Muscle of leg (tissue), 11 donors: ENCODE data around the gene CACNA2D1. TPM values are rescaled to one million over a fixed set of nuclear protein-coding genes. Genes with fewer than 3 reads are reported as not detected.

Experiments
- DNase-seq: peaks from one replicate; pipeline ENCODE4 v3.0.0; 2013
- H3K27ac ChIP-seq: one replicate; pipeline ENCODE4 v1.5.1; 2013; ENCODE audit warnings: mild to moderate bottlenecking, low read length, control low read depth
- H3K27me3 ChIP-seq: one replicate; pipeline ENCODE4 v1.6.1; 2013; ENCODE audit warnings: low read length; ENCODE audit not compliant: control insufficient read depth, insufficient read depth
- H3K36me3 ChIP-seq: one replicate; pipeline ENCODE4 v1.6.1; 2013; ENCODE audit warnings: low read length; ENCODE audit not compliant: control insufficient read depth, insufficient read depth
- H3K4me1 ChIP-seq: one replicate; pipeline ENCODE4 v1.6.1; 2013; ENCODE audit warnings: low read length; ENCODE audit not compliant: control insufficient read depth, insufficient read depth
- H3K4me3 ChIP-seq: one replicate; pipeline ENCODE4 v1.5.1; 2013; ENCODE audit warnings: low read length, control low read depth
- H3K9me3 ChIP-seq: replicated peaks from 2 replicates; pipeline ENCODE4 v1.6.1; 2013; ENCODE audit warnings: low read depth, low read length; ENCODE audit not compliant: control insufficient read depth
- WGBS: methylation state at CpG from one replicate; pipeline ENCODE4 v1.1.5; 2013; ENCODE audit warnings: missing lambda C conversion rate; ENCODE audit not compliant: insufficient coverage; 5-methylcytosine and 5-hydroxymethylcytosine counted together
- polyA plus RNA-seq, 8 donors: library from polyadenylated mRNA; unstranded; fragments of 120-200 nt; gene quantifications; one replicate each; pipeline versions ENCODE4 v1.2.1 to v1.2.3, GENCODE V29; 2013; ENCODE audit warnings: inconsistent platforms in 1 of 8, low replicate concordance in 1 of 8; ENCODE audit not compliant: insufficient read length in 8 of 8, insufficient read depth in 1 of 8
- total RNA-seq: library from RNA; stranded (reverse); fragments of 120-200 nt; gene quantifications from one replicate; pipeline ENCODE4 v1.2.4, GENCODE V29; 2013

CACNA2D1 gene
- total and polyA plus RNA-seq, 9 donors: 50.5 to 136 (median 89.1) TPM

DNA sequence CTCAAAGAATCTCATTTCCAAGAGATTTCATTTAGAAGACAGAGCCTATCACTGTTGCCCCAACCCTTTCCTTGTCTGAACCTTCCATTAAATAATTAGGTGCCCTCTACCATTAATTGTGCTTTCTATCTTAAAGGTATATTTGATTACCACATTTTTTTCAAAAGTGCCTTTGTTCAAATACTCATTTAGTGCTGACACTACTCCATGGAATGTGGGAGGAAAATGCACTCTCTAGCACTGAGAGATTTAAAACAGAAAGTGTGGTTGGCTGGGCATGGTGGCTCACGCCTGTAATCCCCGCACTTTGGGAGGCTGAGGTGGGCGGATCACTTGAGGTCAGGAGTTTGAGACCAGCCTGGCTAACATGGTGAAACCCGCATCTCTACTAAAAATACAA is 119.8 kb downstream of the CACNA2D1 start:
- no peaks in the 10 kb centered on the region for H3K9me3 ChIP-seq
- no peak for DNase-seq
- H3K4me1 ChIP-seq: no peaks in the 10 kb centered on the region
- H3K27ac ChIP-seq: no peak overlapping the region
- H3K4me3 ChIP-seq: no peak overlapping the region
- no peaks in the 10 kb centered on the region for H3K36me3 ChIP-seq
- no CpG with 5 or more reads among the region's 4 CpGs for WGBS
- H3K27me3 ChIP-seq: no peaks in the 10 kb centered on the region

- Histone ChIP-seq H3K36me3 (no peaks in the 10 kb centered on the region), H3K9me3 (no peaks in the 10 kb centered on the region), H3K4me1 (peaks cover 3% of the 10 kb centered on the region), H3K4me3 (no peak overlapping the region), H3K27ac (peak overlapping the region; percentile 31), H3K27me3 (no peaks in the 10 kb centered on the region)
- peak; percentile 85 for DNase-seq
- WGBS: 53% methylated on average over 3 of the region's 4 CpGs
Measured at GRCh38 chr7:82319674-82320118, 123.9 kb downstream of the CACNA2D1 start.

DNA sequence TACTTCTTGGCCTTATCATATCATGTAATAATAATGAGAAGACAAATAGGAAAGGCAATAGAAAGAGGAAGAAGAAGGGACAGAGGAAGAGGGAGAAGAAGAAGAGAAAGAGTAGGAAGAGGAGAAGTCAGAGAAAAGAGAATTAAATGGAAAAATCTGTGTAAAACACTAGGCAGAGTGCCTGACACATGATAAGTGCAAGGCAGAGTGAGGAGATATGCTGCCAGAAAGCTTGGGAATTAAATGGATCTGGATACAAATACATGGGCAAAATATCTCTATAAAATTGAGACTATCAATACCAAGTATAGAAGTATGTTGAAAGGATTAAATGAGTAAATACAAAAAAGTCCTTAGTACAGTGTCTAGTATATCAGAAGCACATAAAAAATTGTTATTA is 124.8 kb downstream of the CACNA2D1 start:
- H3K4me1 ChIP-seq: peaks cover 3% of the 10 kb centered on the region
- DNase-seq: no peak
- no peaks in the 10 kb centered on the region for H3K36me3 ChIP-seq
- H3K4me3 ChIP-seq: no peak overlapping the region
- no peaks in the 10 kb centered on the region for H3K9me3 ChIP-seq
- no peak overlapping the region for H3K27ac ChIP-seq
- no peaks in the 10 kb centered on the region for H3K27me3 ChIP-seq

GRCh38 chr7:82317760-82318159 is 125.8 kb downstream of the CACNA2D1 start:
- H3K27me3 ChIP-seq: no peaks in the 10 kb centered on the region
- no peaks in the 10 kb centered on the region for H3K9me3 ChIP-seq
- no peak for DNase-seq
- H3K4me1 ChIP-seq: peaks cover 3% of the 10 kb centered on the region
- H3K4me3 ChIP-seq: no peak overlapping the region
- WGBS: no CpG with 5 or more reads among the region's 2 CpGs
- no peaks in the 10 kb centered on the region for H3K36me3 ChIP-seq
- no peak overlapping the region for H3K27ac ChIP-seq

GRCh38 chr7:82317257-82317721 is 126.3 kb downstream of the CACNA2D1 start:
- Histone ChIP-seq H3K36me3 (no peaks in the 10 kb centered on the region), H3K27me3 (no peaks in the 10 kb centered on the region), H3K4me1 (peaks cover 3% of the 10 kb centered on the region), H3K27ac (no peak overlapping the region), H3K9me3 (no peaks in the 10 kb centered on the region), H3K4me3 (no peak overlapping the region)
- WGBS: 80% methylated on average over 1 of the region's 3 CpGs
- DNase-seq: peak; percentile 25

- H3K36me3 ChIP-seq: no peaks in the 10 kb centered on the region
- no peak overlapping the region for H3K27ac ChIP-seq
- DNase-seq: no peak
- no peaks in the 10 kb centered on the region for H3K27me3 ChIP-seq
- WGBS: no CpG with 5 or more reads among the region's 1 CpG
- H3K4me3 ChIP-seq: no peak overlapping the region
- H3K9me3 ChIP-seq: peaks cover 2% of the 10 kb centered on the region
- H3K4me1 ChIP-seq: peaks cover 3% of the 10 kb centered on the region
Measured at GRCh38 chr7:82313269-82313668, 130.3 kb downstream of the CACNA2D1 start.

- DNase-seq: peak; percentile 35
Measured at GRCh38 chr7:82312646-82313045, 130.9 kb downstream of the CACNA2D1 start.

GRCh38 chr7:82305347-82306005 is 138.1 kb downstream of the CACNA2D1 start:
- no CpG with 5 or more reads among the region's 4 CpGs for WGBS
- H3K4me3 ChIP-seq: no peak overlapping the region
- peaks cover 2% of the 10 kb centered on the region for H3K9me3 ChIP-seq

More at GRCh38 chr7:82312646-82313045, 130.9 kb downstream of the CACNA2D1 start:
- WGBS: 60% methylated on average over 3 of the region's 5 CpGs
- Histone ChIP-seq H3K9me3 (peaks cover 2% of the 10 kb centered on the region), H3K36me3 (no peaks in the 10 kb centered on the region), H3K27me3 (no peaks in the 10 kb centered on the region), H3K4me1 (peaks cover 3% of the 10 kb centered on the region), H3K27ac (no peak overlapping the region), H3K4me3 (no peak overlapping the region)

GRCh38 chr7:82294865-82295264 is 148.7 kb downstream of the CACNA2D1 start:
- Histone ChIP-seq H3K4me1 (no peaks in the 10 kb centered on the region), H3K27ac (no peak overlapping the region), H3K4me3 (no peak overlapping the region), H3K9me3 (peaks cover 3% of the 10 kb centered on the region), H3K36me3 (no peaks in the 10 kb centered on the region), H3K27me3 (no peaks in the 10 kb centered on the region)
- no CpG with 5 or more reads among the region's 1 CpG for WGBS
- DNase-seq: no peak

More at GRCh38 chr7:82305347-82306005, 138.1 kb downstream of the CACNA2D1 start:
- no peak for DNase-seq
- Histone ChIP-seq H3K4me1 (no peaks in the 10 kb centered on the region), H3K27me3 (no peaks in the 10 kb centered on the region), H3K36me3 (no peaks in the 10 kb centered on the region), H3K27ac (no peak overlapping the region)

GRCh38 chr7:82294382-82294784 is 149.2 kb downstream of the CACNA2D1 start:
- DNase-seq: no peak
- H3K27me3 ChIP-seq: no peaks in the 10 kb centered on the region
- H3K36me3 ChIP-seq: no peaks in the 10 kb centered on the region
- peaks cover 3% of the 10 kb centered on the region for H3K9me3 ChIP-seq
- no CpG with 5 or more reads among the region's 1 CpG for WGBS
- no peak overlapping the region for H3K4me3 ChIP-seq
- H3K27ac ChIP-seq: no peak overlapping the region
- no peaks in the 10 kb centered on the region for H3K4me1 ChIP-seq
